Ishikawa (cell line): ENCODE results near the gene TMEM100.

Experiments used
- CEBPB ChIP-seq: IDR thresholded peaks from 2 replicates; pipeline ENCODE4 v1.6.1; 2012
- CREB1 ChIP-seq: IDR thresholded peaks from 2 replicates; pipeline ENCODE4 v1.6.1; 2012; ENCODE audit warnings: low read depth
- EGR1 ChIP-seq: IDR thresholded peaks from 2 replicates; pipeline ENCODE4 v1.6.1; 2012
- EP300 ChIP-seq: IDR thresholded peaks from 2 replicates; pipeline ENCODE4 v1.6.1; 2012; ENCODE audit warnings: borderline replicate concordance
- MAX ChIP-seq: IDR thresholded peaks from 2 replicates; pipeline ENCODE4 v1.6.1; 2012
- NFIC ChIP-seq: IDR thresholded peaks from 2 replicates; pipeline ENCODE4 v1.6.1; 2012
- RAD21 ChIP-seq: IDR thresholded peaks from 2 replicates; pipeline ENCODE4 v1.6.1; 2012; ENCODE audit warnings: low read depth
- REST ChIP-seq: IDR thresholded peaks from 2 replicates; pipeline ENCODE4 v1.6.1; 2012; ENCODE audit warnings: low read depth, mild to moderate bottlenecking
- TAF1 ChIP-seq: IDR thresholded peaks from 2 replicates; pipeline ENCODE4 v1.6.1; 2012; ENCODE audit warnings: low read depth, mild to moderate bottlenecking
- TCF12 ChIP-seq: IDR thresholded peaks from 2 replicates; pipeline ENCODE4 v1.6.1; 2012; ENCODE audit warnings: low read depth
- TEAD4 ChIP-seq: IDR thresholded peaks from 2 replicates; pipeline ENCODE4 v1.6.1; 2012
- USF1 ChIP-seq: IDR thresholded peaks from 2 replicates; pipeline ENCODE4 v1.6.1; 2012
- YY1 ChIP-seq: IDR thresholded peaks from 2 replicates; pipeline ENCODE4 v1.6.1; 2012; ENCODE audit warnings: low read depth
- ZBTB7A ChIP-seq: IDR thresholded peaks from 2 replicates; pipeline ENCODE4 v1.6.1; 2012; ENCODE audit warnings: low read depth

GRCh38 chr17:55699181-55699860 lies 23.3 kb downstream of the TMEM100 start:
- no peak for TF ChIP-seq CREB1
- no peak for TF ChIP-seq YY1
- no peak for TF ChIP-seq REST
- no peak for TF ChIP-seq TEAD4
- no peak for TF ChIP-seq TAF1
- TF ChIP-seq USF1: no peak
- TF ChIP-seq EP300: no peak
- no peak for TF ChIP-seq CEBPB
- no peak for TF ChIP-seq TCF12
- TF ChIP-seq ZBTB7A: no peak
- no peak for TF ChIP-seq RAD21
- TF ChIP-seq EGR1: no peak
- no peak for TF ChIP-seq MAX
- no peak for TF ChIP-seq NFIC
